GM19193 (cell line): ENCODE measurements around the gene CDCP1.

Experiments
- POLR2A ChIP-seq: IDR thresholded peaks from 4 replicates; pipeline ENCODE4 v1.6.1; 2011; ENCODE audit not compliant: insufficient read depth, insufficient read length; ENCODE audit errors: extremely low read depth

Gene CDCP1

GRCh38 chr3:45164056-45164455, 17.9 kb upstream of the CDCP1 start:
- no peak for TF ChIP-seq POLR2A

DNA sequence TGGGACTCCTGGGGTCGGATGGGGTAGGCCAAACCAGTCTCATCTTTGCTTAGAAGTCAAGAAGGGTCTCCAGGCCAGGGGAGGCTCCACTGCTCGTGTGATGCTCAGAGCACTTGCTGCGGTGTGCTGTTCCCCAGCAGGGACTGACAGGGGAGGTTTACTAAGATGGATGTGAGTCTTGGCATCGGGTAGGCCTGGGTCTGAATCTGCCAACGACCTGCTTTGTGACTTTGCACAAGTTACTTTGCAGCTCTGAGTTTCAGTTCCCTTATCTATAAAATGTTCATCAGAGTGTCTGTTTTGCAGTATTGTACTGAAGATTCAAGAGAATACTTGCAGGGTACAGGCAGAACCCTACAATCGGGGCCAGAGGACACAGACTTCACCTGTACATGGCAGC, 17.3 kb upstream of the CDCP1 start:
- no peak for TF ChIP-seq POLR2A

DNA sequence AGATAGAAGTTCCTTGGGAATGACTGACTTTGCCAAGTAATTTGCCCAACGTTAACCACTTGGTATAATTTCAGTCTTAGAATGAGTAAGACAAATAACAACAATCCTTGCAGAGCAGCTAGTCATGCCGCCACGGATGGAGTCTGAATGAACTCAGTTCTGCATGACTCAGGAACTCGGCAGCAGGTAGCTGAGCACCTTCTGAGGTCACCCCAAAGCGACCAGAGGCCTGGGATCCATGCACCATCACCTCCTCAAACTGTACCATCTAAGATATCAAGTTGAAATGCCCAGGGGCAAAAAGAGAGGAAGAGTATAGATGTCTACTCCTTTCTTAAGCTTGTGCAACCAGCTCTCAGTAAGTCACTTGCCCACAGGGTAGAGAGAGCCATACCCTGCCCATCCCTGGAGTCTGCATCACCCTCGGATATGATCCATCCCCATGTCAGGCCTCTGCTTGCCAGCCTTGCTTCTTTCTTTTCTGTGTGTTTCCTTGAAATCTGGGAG, 8.5 kb upstream of the CDCP1 start:
- no peak for TF ChIP-seq POLR2A

DNA sequence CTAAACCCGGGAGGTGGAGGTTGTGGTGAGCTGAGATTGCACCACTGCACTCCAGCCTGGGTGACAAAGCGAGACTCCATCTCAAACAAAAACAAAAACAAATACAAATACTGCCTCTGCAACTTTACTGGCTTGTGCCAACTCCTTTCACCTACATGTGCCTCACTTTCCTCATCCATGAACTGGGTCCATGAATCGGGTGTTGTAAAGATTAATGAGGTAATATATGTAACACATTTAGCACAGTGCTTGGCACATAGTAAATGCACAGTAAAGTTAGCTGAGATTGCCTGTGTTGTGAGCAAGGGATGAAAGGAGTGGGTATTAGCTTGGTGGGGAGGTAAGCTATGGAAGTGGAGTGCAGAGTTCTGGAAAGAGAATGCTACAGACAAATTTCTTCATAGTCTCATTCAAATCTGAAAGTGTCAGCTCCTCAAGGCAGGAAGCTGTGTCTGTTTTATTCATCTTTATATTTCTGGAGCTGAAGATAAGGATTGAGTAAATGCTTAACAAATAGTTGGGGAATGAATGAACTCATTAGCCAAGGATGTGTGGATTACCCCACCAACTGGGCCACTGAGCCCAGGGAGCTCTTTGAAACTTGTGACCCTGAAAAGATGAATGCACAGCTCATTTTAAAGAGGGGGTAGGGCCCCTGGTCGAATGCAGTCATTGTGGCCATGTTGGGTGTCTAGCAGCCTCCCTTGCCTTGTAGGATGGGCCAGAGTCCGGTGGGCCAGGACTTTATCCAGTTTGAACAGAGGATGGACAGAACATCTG, 7.7 kb upstream of the CDCP1 start:
- TF ChIP-seq POLR2A = no peak

- TF ChIP-seq POLR2A = no peak
Observed at GRCh38 chr3:45152307-45152706, 6.1 kb upstream of the CDCP1 start.

DNA sequence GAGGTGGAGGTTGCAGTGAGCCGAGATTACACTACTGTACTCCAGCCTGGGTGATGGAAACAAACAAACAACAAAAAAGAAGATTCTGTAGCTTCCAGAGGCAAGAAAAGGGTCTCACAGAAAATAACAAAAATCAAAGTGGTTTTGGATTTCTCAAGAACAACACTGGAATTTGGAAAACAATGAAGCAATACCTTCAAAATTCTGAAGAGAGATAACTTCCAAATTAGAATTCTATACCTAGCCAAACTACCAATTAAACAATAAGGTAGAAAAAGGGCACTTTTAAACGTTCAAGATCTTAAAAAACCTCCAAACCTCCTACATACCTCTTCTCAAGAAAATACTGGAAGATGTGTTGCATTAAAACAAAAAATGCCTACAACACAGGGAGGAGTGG, 4.9 kb upstream of the CDCP1 start:
- no peak for TF ChIP-seq POLR2A

DNA sequence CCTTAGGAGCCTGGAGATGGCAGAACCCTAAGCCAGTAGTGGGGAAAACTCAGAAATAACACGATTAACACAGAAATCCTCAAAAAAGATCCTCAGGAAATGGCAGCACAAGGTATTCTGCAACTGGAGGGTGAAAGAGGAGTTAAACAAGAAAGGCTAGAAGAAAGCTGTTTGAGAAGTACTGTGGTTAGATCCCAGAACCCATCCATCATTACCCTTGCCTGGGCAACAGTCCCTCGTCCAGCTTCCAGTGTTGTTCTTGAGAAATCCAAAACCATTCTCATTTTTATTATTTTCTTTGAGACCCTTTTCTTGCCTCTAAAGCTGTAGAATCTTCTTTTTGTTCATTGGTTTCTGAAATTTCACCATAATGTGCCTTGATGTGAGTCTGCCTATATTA, 2.7 kb upstream of the CDCP1 start:
- TF ChIP-seq POLR2A = no peak

- no peak for TF ChIP-seq POLR2A
Observed at GRCh38 chr3:45145223-45145622, 955 bp downstream of the CDCP1 start.

GRCh38 chr3:45143673-45144671, 2.2 kb downstream of the CDCP1 start:
- TF ChIP-seq POLR2A = no peak

DNA sequence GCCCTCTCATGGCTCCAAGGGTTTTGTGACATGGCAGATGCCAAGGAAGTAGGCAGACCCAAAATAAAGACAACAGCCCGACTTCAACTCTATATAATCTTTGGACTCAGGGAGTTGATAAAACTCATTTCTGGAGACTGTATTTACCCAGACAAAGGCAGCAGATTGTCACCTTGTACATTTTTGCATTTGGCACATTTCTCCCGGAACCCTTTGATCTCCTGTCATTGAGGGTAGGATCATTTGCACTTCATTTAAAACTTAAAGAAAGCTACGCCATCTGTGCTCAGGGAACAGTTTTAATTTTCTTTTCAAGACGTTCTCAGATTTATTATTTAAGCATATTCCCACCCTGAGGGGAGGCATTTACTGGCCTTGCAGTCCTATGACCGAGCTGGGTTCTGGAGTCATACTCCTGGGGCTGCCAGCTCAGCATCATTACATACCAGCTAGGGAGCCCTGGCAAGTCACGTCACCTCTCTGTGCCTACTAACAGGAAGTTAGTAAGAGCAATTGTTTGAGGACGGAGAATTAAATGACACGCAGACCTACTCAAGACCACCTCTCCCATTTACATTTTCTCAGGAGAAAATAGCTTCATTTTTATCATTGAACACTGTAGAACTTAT, 5.9 kb downstream of the CDCP1 start:
- no peak for TF ChIP-seq POLR2A

DNA sequence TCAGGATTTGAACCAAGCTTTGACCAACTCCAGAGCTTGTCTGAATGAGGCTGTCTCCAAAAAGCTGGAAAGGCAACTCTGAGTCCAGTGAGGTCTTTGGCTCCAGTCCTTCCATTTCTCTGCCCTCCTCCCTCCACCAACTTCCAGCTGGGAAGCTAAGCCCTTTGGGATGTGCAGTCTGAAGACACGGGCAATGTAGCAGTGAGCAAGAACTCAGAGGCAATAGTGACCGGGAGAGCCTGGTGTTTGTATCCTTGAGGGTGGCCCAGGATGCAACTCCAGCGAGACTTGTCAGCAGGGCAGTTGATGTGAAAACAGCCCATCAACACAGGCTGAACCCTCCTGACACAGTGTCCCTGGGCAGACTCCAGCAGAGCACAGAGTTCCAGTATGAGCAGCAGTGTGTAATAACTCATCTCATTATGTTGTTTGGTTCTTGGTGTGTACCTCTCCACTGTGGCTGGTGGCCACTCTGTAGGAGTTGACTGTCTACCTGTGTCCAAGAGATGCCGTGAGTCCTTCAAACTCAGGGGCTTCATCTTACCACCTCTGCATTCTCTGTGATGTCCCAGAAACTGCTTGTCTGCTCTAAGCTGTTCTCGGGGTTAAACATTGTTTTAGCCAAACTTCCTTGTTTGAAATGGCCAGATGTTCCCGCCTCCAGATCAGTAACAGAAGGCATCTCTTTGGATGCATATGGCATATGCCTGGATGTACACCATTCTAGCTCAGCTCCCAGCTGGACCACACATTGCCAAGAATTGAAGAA, 6.6 kb downstream of the CDCP1 start:
- TF ChIP-seq POLR2A = no peak

DNA sequence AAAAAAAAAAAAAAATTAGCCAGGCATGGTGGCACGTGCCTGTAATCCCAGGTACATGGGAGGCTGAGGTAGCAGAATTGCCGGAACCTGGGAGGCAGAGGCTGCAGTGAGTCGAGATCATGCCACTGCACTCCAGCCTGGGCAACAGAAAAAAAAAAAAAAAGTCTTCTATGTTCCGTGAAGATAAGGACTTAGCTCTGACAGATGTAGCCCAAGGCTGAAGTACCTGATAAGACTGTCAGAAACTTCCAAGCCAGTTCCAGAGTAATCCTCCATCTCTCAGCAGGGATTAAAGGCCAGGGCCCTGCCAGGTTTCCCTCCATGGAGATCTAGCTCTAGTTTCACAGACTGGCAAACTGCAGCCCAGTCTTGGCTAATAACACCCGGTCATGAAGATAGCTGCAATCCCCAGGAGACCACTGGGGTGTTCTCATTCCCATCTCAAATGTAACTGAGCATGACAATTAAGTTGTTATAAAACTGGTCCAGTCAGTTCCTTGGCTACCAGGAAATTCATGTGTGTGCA, 8.5 kb downstream of the CDCP1 start:
- no peak for TF ChIP-seq POLR2A

DNA sequence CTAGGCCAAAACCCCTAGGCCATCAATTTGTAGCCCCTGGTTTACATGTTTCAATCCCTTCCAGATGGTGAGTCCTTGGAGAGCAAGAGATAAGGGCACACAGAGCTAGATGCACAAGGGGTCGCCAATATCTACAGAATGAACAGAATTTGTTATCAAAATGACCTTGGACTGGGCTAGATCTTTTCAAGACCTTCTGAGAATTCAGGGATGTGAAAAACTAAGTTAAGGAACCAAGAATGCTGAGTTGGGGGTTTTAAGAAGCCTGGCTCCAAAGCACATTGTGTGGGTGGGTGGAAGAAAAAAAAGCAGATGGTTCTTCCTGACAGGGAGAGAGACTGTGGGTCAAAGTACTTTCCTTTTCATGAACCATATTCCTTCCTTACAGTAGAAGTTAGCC, 10.2 kb downstream of the CDCP1 start:
- no peak for TF ChIP-seq POLR2A

DNA sequence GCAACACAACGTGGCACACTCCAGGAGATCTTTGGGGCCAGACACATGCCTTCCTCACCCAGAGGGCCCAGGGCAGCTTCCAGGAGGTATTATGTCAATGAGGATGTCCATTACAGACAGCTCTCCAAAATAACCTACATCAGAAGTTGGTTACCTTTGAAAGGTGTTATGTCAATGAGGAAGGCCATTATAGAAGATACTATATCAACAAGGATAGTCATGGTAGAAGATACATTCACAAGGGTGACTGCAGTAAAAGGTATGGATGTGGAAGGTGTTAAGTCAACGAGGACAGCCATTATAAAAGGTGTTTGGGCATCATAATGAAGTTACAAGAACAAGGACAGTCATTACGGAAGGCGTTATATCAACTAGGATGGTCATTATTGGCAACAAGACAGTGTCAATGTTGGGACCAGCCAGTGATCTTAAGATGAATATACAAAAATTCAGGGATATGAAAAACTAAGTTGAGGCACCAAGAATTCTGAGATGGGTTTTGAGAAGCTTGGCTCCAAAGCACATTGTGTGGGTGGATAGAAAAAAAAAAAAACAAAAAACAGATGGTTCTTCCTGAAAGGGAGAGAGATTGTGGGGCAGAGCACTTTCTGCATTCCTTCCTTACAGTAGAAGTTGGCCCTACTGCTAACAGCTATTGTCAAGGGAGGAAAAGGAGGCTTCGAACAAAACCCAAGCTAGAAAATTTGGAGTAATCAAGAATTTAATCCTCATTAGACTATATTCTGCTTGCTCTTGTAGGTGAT, 11.2 kb downstream of the CDCP1 start:
- TF ChIP-seq POLR2A = no peak

- no peak for TF ChIP-seq POLR2A
Observed at GRCh38 chr3:45132568-45133211, 13.5 kb downstream of the CDCP1 start.
